Neuron (in vitro differentiated cells): ENCODE data around the gene PNPLA1.

Experiments used
- H2AFZ ChIP-seq: one replicate; pipeline ENCODE4 v1.6.1; 2013; ENCODE audit warnings: low read depth, mild to moderate bottlenecking, inconsistent platforms, low read length, moderate library complexity
- H3K27me3 ChIP-seq: one replicate; pipeline ENCODE4 v1.6.1; 2013; ENCODE audit warnings: low read length; ENCODE audit not compliant: insufficient read depth
- H3K36me3 ChIP-seq: one replicate; pipeline ENCODE4 v1.6.1; 2013; ENCODE audit warnings: low read length; ENCODE audit not compliant: insufficient read depth
- H3K4me1 ChIP-seq: one replicate; pipeline ENCODE4 v1.6.1; 2013; ENCODE audit warnings: low read length; ENCODE audit not compliant: insufficient read depth
- H3K4me3 ChIP-seq: 2 replicates; pipeline ENCODE4 v1.5.1; 2013; ENCODE audit warnings: mild to moderate bottlenecking, low read length, moderate library complexity
- H3K9me3 ChIP-seq: one replicate; pipeline ENCODE4 v1.6.1; 2013; ENCODE audit warnings: low read length

Gene PNPLA1

DNA sequence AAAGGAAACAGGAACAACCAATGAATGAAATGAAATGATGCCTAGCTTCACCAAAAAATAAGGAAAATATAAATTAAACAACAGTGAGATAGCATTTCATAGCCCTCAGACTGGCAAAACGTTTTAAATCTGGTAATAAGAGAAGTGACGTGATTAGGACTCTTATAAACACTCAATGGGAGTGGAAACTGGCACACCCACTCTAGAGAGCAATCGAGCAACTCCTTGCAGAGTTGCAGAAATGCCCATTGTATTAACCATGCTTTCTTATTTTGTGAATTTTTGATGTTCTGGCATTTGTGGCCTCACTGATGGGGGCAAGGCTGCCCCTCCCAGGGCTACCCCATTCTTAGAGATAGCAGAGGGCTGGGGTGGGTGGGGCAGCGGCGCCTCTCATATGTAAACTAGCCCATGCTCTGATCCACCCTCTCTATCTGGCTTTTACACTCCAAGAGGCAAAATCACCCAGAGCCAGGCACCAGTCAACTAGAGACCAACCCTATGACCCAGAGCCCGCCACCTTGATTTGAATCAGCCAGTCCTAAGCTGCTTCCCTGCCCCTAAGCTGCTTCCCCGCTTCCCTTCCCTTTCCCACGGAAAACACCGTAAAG lies 6.4 kb upstream of the PNPLA1 start:
- no peaks in the 10 kb centered on the region for H3K27me3 ChIP-seq
- H2AFZ ChIP-seq, result no peak overlapping the region
- no peaks in the 10 kb centered on the region for H3K4me1 ChIP-seq
- no peaks in the 10 kb centered on the region for H3K36me3 ChIP-seq
- no peak overlapping the region for H3K4me3 ChIP-seq
- H3K9me3 ChIP-seq, result no peaks in the 10 kb centered on the region

DNA sequence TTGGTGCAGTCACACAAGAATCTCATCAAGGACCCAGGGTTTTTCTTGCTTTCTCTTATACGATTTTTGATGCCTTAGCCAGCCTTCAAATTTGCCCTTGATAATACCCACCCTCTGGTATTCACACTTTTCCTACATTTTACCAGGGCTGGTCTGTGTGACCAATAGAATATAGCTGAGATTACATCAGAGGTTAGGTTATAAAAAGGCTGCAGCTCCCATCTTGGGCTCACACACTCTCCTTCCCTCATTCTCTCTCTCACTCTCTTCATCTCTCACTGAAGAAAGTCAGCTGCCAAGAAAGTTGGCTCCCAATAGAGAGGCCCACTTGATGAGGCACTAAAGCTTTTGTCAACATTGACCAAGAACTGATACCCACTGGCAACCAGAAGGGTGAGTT lies 4.1 kb upstream of the PNPLA1 start:
- Histone ChIP-seq H3K9me3 (no peaks in the 10 kb centered on the region), H2AFZ (no peak overlapping the region), H3K4me3 (no peak overlapping the region), H3K27me3 (no peaks in the 10 kb centered on the region), H3K4me1 (no peaks in the 10 kb centered on the region), H3K36me3 (no peaks in the 10 kb centered on the region)

DNA sequence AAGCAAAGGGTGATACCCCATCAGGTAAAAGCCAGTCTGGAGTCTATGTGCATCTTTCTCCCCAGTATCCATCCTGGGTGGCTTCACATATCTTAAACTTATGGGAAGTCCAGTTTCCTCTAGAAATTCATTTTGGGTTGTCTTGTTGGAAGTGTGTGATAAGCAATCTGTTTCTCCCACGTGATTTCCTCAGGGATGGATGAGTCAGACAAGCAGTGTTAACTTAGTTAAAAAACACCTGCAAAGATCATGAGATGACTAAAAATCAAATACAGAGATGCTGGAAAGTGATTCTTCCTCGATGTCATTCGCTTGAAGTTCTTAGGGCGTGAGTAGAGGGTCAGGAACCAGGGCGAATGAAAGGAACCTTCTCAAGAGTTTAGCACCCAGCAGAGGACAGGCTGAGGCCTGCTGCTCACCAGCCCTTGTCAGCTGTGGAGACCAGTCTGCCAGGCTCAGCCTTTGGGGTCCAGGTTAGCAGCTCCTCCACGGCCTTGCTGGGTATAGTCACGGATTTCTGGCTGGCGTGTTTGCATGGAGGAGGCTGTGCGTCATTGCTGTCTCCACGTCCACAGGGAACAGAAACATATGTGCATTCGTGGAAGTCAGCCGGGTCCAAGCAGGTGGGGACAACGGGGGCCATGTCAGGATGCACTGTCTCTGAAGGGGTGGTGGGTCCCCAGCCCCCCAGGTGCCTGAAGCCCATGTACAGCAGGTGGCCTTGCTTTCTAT lies 2.8 kb upstream of the PNPLA1 start:
- Histone ChIP-seq H3K4me1 (no peaks in the 10 kb centered on the region), H3K36me3 (no peaks in the 10 kb centered on the region), H3K27me3 (no peaks in the 10 kb centered on the region)

DNA sequence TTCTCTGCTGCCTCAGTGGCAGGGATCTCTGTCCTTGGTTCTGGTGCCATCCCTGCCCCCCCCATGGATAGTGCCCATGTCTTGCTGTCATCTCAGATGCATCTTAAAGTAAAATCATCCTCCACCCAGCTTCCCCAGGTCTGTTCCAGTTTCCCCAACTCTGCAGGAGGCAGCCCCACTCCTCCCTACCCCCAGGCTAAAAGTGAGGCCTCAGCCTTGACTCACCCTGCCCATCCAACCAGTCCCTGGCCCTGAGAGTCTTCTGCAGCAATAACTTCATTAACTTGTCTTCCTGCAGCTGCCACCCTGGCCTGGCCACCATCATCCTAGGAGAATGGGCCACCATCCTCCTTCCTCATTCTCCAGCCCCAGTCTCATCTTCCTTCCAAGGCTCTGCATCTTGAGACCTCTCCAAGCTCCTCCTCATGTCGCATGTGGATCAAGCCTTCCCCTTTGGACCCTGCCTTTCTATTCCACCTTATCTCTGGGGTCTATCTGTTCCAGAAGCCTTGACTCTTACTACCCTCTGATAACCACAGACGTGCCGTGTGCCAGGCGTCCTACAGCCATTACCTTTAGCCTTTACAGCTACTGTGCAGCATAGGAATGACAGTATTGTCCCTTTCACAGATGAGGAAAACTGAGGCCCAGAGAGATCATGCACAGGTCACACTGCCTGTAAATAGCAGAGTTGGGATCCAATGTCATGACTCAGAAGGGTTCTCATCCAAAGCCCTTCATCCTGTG lies 2.0 kb upstream of the PNPLA1 start:
- H3K4me3 ChIP-seq, result no peak overlapping the region
- H3K4me1 ChIP-seq, result no peaks in the 10 kb centered on the region
- H3K36me3 ChIP-seq, result no peaks in the 10 kb centered on the region
- H3K9me3 ChIP-seq, result no peaks in the 10 kb centered on the region
- no peaks in the 10 kb centered on the region for H3K27me3 ChIP-seq
- H2AFZ ChIP-seq, result no peak overlapping the region

More for the DNA sequence above, 2.8 kb upstream of the PNPLA1 start:
- Histone ChIP-seq H3K4me3 (no peak overlapping the region), H2AFZ (no peak overlapping the region), H3K9me3 (no peaks in the 10 kb centered on the region)

DNA sequence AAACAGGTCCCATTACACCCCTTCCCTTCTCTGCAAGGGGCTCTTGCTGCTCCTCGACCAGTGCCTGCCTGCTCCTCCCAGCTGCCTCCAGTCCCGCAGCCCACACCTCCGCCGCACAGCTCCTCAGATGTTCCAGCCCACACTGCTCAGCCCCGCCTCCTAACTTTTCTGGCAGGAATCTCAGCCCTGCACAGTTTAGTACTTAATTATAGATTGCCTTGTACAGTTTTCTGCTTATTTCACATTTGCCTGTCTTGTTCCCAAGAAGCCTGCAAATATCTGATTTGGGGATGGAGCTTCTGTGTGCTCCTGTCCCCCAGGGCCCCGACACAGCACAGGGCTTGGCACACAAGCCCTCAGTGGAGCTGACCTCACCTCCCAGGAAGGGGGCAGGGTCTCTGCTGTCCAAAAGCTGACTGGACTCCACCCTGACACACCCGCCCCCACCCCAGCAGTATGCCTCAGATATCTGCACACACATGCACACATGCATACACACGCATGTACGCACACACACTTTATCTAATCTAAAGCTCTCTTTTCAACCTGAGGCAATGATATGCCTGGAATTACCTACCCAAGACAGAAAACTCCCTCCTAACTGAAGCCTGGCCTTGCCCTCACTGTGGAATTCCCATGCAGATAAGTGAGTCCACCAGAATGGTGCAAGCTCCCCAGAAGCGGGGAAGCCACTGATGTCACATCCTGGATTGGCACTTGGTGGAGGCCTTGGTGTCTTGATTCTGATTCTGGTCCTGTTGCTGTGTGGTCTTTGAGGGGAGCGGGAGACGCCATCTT lies 1.2 kb upstream of the PNPLA1 start:
- Histone ChIP-seq H2AFZ (no peak overlapping the region), H3K27me3 (no peaks in the 10 kb centered on the region), H3K9me3 (no peaks in the 10 kb centered on the region), H3K4me1 (no peaks in the 10 kb centered on the region), H3K36me3 (no peaks in the 10 kb centered on the region), H3K4me3 (no peak overlapping the region)

DNA sequence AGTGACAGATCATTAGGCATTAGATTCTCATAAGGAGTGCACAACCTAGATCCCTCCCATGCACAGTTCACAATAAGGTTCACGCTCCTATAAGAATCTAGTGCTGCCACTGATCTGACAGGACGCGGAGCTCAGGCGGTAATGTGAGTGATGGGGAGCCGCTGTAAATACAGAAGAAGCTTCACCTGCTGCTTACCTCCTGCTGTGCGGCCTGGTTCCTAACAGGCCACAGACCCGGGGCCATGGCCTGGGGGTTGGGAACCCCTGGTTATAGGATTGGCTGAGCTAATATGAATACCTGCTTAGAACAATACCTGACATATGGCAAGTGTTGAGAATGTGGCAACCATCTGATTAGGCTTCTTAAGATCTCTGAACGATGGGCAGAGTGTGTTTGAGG lies 2.4 kb downstream of the PNPLA1 start:
- H3K36me3 ChIP-seq, result no peaks in the 10 kb centered on the region
- no peaks in the 10 kb centered on the region for H3K4me1 ChIP-seq
- no peak overlapping the region for H2AFZ ChIP-seq
- no peak overlapping the region for H3K4me3 ChIP-seq
- H3K9me3 ChIP-seq, result no peaks in the 10 kb centered on the region
- no peaks in the 10 kb centered on the region for H3K27me3 ChIP-seq

DNA sequence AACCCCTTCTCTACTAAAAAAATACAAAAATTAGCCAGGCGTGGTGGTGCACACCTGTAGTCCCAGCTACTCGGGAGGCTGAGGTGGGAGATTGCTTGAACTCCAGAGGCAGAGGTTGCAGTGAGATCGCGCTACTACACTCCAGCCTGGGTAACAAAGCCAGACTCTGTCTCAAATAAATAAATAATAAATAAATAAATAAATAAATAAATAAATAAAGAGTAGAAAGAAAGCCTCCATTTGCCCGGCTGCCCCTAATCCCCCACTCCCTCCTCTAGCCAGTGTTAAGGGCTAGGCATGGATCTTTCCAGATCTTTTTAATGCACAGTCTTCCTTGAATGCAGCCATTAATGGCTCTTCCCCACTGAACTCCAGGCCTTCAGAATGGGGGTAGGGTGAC lies 3.2 kb downstream of the PNPLA1 start:
- H3K9me3 ChIP-seq, result no peaks in the 10 kb centered on the region
- no peak overlapping the region for H2AFZ ChIP-seq
- no peak overlapping the region for H3K4me3 ChIP-seq
- H3K4me1 ChIP-seq, result no peaks in the 10 kb centered on the region
- H3K27me3 ChIP-seq, result no peaks in the 10 kb centered on the region
- H3K36me3 ChIP-seq, result no peaks in the 10 kb centered on the region

DNA sequence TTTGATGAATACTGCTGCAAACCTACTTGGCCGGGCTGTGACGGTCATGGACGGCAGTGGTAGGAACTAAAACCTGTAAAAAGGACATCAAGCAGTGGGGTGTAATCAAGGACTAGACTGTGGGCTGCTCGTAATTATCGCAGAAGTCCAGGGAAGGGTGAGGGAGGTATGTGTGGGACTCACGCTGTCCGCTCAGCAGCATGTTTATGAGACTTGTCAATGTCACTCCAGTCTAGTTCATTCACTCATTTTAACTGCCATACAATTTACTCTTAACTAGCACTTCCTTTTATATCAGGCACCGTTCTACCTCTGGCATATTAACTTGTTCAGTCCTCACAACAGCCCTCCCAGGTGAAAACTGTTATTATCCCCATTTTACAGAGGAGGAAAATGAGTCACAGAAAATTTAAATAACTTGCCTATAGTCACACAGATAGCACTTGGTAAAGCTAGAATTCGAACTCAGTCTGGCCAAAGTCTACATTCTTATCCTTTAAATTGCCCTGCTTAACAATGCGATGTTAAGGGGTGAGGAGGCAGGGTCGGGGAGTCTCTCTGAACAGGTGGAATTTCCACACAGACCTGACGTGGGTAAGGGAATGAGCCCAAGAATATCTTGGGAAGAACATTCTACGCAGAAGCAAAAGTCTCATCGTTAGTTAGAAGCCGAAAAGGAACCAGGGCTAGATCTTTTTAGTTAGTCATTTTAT lies 4.1 kb downstream of the PNPLA1 start:
- Histone ChIP-seq H3K36me3 (no peaks in the 10 kb centered on the region), H3K4me1 (no peaks in the 10 kb centered on the region), H3K4me3 (no peak overlapping the region), H2AFZ (no peak overlapping the region), H3K27me3 (no peaks in the 10 kb centered on the region), H3K9me3 (no peaks in the 10 kb centered on the region)

DNA sequence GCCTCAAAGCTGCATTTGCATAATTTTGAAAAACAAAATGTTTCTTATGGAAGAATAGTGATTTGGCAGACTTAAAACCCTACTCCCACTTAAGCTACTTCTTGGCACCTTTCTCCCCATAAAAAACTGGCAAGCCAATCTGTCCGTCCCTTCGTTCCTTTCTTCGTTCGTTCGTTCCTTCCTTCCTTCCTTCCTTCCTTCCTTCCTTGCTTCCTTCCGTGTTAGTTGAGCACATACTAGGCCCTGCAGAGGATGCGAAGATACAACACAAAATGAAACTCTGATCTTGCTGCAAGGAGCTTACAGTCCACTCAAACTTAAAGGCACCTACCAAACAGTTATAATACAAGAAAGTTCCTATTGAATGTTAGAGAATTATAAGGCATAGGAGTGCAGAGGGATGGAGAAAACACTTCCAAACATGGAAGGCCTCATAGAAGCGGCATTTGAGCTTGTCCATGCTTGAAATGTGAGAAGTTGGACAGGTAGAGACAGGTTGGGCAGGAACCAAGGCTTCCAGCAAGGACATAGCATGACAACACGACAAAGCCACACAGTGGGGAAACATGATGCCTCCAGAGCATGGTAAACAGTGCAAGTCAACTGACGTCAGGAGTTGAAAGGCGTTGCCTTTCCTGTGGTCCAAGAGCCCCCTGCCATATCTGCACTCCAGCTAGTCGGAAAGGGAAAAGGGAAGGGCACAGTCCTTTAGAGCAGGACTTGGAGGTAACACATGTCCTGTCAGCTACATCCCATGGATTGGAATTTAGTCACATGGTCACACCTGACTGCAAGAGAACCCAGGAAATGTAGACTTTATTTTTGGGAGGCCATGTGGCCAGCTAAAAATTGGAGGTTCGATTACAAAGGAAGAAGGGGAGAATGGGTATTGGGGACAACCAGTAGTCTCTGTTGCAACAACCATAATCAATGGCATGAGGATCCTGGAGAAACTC lies 7.0 kb downstream of the PNPLA1 start:
- H2AFZ ChIP-seq, result no peak overlapping the region
- no peaks in the 10 kb centered on the region for H3K4me1 ChIP-seq
- no peaks in the 10 kb centered on the region for H3K36me3 ChIP-seq
- no peaks in the 10 kb centered on the region for H3K27me3 ChIP-seq
- H3K9me3 ChIP-seq, result no peaks in the 10 kb centered on the region
- H3K4me3 ChIP-seq, result no peak overlapping the region

DNA sequence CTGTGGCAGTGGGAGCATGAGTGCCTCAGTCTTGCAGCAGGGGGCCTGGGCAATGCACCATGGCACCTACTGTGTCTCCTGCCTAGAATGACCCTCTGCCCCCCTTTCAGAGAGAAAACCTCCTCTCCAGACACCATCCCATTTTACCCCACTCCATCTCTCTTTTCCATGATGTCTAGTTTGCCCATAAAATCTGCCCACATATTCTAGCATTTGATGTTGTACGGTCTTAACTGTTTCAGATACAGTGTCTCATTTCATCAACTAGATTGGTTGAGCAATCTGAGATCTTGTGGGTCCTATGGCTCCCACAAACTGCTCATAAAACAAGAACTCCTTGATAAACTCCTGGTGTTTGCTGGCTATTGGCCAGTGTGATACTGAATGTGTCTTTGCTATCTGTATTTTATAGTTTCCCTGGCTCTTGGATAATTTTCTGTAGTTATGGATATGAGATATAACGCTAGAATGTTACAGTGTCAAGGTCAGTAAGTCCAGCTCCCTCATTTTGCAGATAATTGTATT lies 8.1 kb downstream of the PNPLA1 start:
- no peaks in the 10 kb centered on the region for H3K9me3 ChIP-seq
- no peaks in the 10 kb centered on the region for H3K27me3 ChIP-seq
- H3K4me3 ChIP-seq, result no peak overlapping the region
- H3K4me1 ChIP-seq, result no peaks in the 10 kb centered on the region
- no peak overlapping the region for H2AFZ ChIP-seq
- H3K36me3 ChIP-seq, result no peaks in the 10 kb centered on the region

DNA sequence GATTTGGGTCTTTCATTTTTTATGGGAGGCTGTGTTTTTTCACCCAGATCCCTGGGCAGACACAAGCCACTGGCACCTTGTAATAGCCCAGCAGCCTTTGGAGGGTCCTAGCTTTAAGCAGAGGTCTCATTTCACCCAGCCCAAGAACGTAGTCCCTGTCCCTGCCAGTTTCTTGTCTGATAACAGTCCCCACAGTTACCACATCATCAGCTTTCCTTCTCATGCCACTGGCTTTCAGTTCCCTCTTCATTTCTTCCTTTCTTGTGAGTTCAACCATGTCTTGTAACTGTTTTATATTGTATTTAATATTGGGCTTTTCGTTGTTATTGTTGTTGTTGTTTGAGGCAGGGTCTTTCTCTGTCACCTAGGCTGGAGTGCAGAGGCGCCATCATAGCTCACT lies 10.6 kb downstream of the PNPLA1 start:
- no peak overlapping the region for H3K4me3 ChIP-seq
- no peaks in the 10 kb centered on the region for H3K36me3 ChIP-seq
- no peaks in the 10 kb centered on the region for H3K27me3 ChIP-seq
- peaks cover 11% of the 10 kb centered on the region for H3K4me1 ChIP-seq
- no peaks in the 10 kb centered on the region for H3K9me3 ChIP-seq
- no peak overlapping the region for H2AFZ ChIP-seq
